Pancreas (tissue), 10 donors: ENCODE data around the gene RAD23A. TPM values are rescaled to one million over a fixed set of nuclear protein-coding genes. Genes with fewer than 3 reads are reported as not detected.

Experiments used
- ATAC-seq, 4 donors: fragments of 200-7000 bp; cut with Tn5 transposase; one replicate each; pipeline versions ENCODE4 v1.8.0 to v1.9.1; 2020; ENCODE audit warnings: mild to moderate bottlenecking in 4 of 4, moderate library complexity in 4 of 4
- DNase-seq, 6 donors: peaks; one replicate each; pipeline ENCODE4 v3.0.0-alpha.2; 2020
- FAIRE-seq: peaks from 2 replicates; lab custom pipeline; 2012; peaks lifted over from hg19 to GRCh38; lab: Jason Lieb, UNC
- H3K27ac ChIP-seq, 4 donors: fragments of 200-600 bp; sonication (generic); 1 replicate in 3 of 4; 2 replicates in 1 of 4; pipeline versions ENCODE4 v1.5.0 to v1.8.0; 2020
- H3K27me3 ChIP-seq, 4 donors: fragments of 200-600 bp; one replicate each; pipeline ENCODE4 v1.8.0; 2021
- H3K36me3 ChIP-seq, 3 donors: fragments of 200-600 bp; sonication (generic) in 1 of 3; one replicate each; pipeline versions ENCODE4 v1.5.0 to v1.8.0; 2020 to 2021
- H3K4me1 ChIP-seq, 3 donors: fragments of 200-600 bp; one replicate each; pipeline ENCODE4 v1.8.0; 2021
- H3K4me3 ChIP-seq, 4 donors: fragments of 200-600 bp; sonication (generic) in 2 of 4; one replicate each; pipeline versions ENCODE4 v1.5.0 to v1.8.0; 2020 to 2021
- H3K9me3 ChIP-seq, 4 donors: fragments of 200-600 bp; one replicate each; pipeline ENCODE4 v1.8.0; 2021
- WGBS, 2 donors: extraction: QIAGEN DNeasy Blood & Tissue Kit; methylation state at CpG; one replicate each; pipeline ENCODE4 v1.1.7; 2013; 5-methylcytosine and 5-hydroxymethylcytosine counted together
- intact Hi-C, 3 donors: fragments of 100-400 bp; cut with DNase I; formaldehyde crosslinking; loops; one replicate each; pipeline versions ENCODE4 v1.11.1 to v1.14.2; 2022
- polyA plus RNA-seq, 2 donors: library from polyadenylated mRNA; stranded (reverse); fragments of 200-250 nt; gene quantifications; one replicate each; pipeline ENCODE4 v1.2.3, GENCODE V29; 2013
- total RNA-seq, 6 donors: library from RNA; stranded (reverse); fragmentation: NEBNext Ultra II Directional in 4 of 6; extraction: Animal tissue kit (Norgen Biotek cat#: 25700) in 4 of 6; gene quantifications; one replicate each; pipeline versions ENCODE4 v1.2.1 to v1.2.4, GENCODE V29; 2021 to 2023
- TF ChIP-seq, protein P1 (sequence below), 4 donors: fragments of 200-600 bp; sonication (generic) in 3 of 4; IDR thresholded peaks; one replicate each; pipeline versions ENCODE4 v1.5.0 to v1.8.0; 2021; ENCODE audit warnings: antibody characterized with exemption in 4 of 4
- donor health status: healthy with polysubstance abuse.
- donor health status: DM: no; HTN: no; CAD: no; lungs with moderate emphysema.
- donor health status: DM: no; HTN: no; CAD: no.
- donor health status: control.
- donor health status: control.
- donor health status: Bipolar disorder and iron deficiency.
- donor health status: DM: yes; HTN: yes; CAD: no.
- donor health status: DM: no; HTN: no; CAD: no.
- donor health status: DM: no; HTN: no; CAD: no.
- donor health status: DM: yes; HTN: yes; CAD: no.

RAD23A gene
- total and polyA plus RNA-seq, 8 donors = 35.0 to 99.1 (median 46.8) TPM

DNA sequence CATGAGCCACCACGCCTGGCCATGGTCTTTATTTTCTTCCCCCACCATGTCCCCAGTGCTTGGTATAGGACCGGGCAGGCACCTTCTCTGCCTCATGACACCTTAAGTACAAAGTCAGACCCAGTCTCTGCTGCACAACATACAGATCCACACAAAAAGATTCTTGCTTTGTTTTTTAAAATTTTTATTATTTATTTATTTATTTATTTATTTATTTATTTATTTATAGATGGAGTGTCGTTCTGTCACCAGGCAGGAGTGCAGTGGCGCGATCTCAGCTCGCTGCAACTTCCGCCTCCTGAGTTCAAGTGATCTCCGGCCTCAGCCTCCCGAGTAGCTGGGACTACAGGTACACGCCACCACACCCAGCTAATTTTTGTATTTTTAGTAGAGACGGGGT is 47.1 kb downstream of the RAD23A start:
- Histone ChIP-seq H3K27me3 (no peaks in the 10 kb centered on the region), H3K36me3 (no peaks in the 10 kb centered on the region), H3K4me1 (peaks cover 0 to 5% (median 0%) of the 10 kb centered on the region in 3 donors), H3K9me3 (no peaks in the 10 kb centered on the region), H3K4me3 (no peak overlapping the region), H3K27ac (no peak overlapping the region)
- no peak for DNase-seq
- intact Hi-C loops = no loop called here
- no peak for ATAC-seq
- 89 to 93% methylated on average over 11 of the region's 11 CpGs for WGBS, 2 donors
- TF ChIP-seq, protein P1, sequence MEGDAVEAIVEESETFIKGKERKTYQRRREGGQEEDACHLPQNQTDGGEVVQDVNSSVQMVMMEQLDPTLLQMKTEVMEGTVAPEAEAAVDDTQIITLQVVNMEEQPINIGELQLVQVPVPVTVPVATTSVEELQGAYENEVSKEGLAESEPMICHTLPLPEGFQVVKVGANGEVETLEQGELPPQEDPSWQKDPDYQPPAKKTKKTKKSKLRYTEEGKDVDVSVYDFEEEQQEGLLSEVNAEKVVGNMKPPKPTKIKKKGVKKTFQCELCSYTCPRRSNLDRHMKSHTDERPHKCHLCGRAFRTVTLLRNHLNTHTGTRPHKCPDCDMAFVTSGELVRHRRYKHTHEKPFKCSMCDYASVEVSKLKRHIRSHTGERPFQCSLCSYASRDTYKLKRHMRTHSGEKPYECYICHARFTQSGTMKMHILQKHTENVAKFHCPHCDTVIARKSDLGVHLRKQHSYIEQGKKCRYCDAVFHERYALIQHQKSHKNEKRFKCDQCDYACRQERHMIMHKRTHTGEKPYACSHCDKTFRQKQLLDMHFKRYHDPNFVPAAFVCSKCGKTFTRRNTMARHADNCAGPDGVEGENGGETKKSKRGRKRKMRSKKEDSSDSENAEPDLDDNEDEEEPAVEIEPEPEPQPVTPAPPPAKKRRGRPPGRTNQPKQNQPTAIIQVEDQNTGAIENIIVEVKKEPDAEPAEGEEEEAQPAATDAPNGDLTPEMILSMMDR (IDR thresholded peaks at IDR 0.05) = no peak
- FAIRE-seq = no peak

DNA sequence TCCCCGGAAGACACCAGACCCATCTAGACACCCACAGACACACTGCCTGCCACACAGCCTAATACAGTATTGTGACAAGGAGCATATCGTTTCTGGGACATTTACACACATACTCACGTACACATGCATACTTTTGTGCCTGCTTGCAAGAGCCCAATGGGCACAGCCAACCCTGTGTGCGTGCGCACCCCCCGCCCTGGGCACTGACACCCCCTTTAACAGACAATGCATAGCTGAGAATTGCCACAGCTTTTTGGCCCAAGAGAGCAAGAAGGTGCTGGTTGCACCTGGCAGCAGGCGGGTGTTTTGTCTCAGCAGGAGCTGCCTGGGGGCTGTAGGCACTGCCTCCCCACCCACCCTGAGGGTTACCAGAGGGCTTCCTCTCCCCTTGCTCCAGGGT is 47.9 kb downstream of the RAD23A start:
- Histone ChIP-seq H3K9me3 (no peaks in the 10 kb centered on the region), H3K27me3 (no peaks in the 10 kb centered on the region), H3K4me3 (no peak overlapping the region), H3K27ac (no peak overlapping the region), H3K4me1 (peaks cover 0 to 5% (median 0%) of the 10 kb centered on the region in 3 donors), H3K36me3 (no peaks in the 10 kb centered on the region)
- FAIRE-seq = no peak
- 83 to 88% methylated on average over 7 of the region's 7 CpGs for WGBS, 2 donors
- peak in 1 of 6 donors; percentile 11 for DNase-seq
- intact Hi-C loops = no loop called here
- TF ChIP-seq, protein P1 (IDR thresholded peaks at IDR 0.05) = no peak
- ATAC-seq = no peak

GRCh38 chr19:12994701-12995595 is 49.3 kb downstream of the RAD23A start, which contains the start of gene NFIX:
TSS of gene NFIX (plus strand) at chr19:12995475. CDS start at chr19:12995838, 363 bp downstream.
- Histone ChIP-seq H3K9me3 (no peaks in the 10 kb centered on the region), H3K27ac (peak within 1 kb of the TSS; percentile 32 to 68 (median 62)), H3K4me1 (peaks cover 0 to 5% (median 0%) of the 10 kb centered on the region in 3 donors), H3K27me3 (no peaks in the 10 kb centered on the region), H3K36me3 (no peaks in the 10 kb centered on the region), H3K4me3 (peak within 1 kb of the TSS; percentile 57 to 72 (median 66))
- WGBS, 2 donors = 8 to 20% methylated on average over 33 to 78 of the region's 84 CpGs
- ATAC-seq = peak; percentile 58 to 70 (median 64)
- DNase-seq = peak; percentile 53 to 86 (median 72)
- no peak for FAIRE-seq
- intact Hi-C loops = no loop called here
- TF ChIP-seq, protein P1 (IDR thresholded peaks at IDR 0.05) = no peak

DNA sequence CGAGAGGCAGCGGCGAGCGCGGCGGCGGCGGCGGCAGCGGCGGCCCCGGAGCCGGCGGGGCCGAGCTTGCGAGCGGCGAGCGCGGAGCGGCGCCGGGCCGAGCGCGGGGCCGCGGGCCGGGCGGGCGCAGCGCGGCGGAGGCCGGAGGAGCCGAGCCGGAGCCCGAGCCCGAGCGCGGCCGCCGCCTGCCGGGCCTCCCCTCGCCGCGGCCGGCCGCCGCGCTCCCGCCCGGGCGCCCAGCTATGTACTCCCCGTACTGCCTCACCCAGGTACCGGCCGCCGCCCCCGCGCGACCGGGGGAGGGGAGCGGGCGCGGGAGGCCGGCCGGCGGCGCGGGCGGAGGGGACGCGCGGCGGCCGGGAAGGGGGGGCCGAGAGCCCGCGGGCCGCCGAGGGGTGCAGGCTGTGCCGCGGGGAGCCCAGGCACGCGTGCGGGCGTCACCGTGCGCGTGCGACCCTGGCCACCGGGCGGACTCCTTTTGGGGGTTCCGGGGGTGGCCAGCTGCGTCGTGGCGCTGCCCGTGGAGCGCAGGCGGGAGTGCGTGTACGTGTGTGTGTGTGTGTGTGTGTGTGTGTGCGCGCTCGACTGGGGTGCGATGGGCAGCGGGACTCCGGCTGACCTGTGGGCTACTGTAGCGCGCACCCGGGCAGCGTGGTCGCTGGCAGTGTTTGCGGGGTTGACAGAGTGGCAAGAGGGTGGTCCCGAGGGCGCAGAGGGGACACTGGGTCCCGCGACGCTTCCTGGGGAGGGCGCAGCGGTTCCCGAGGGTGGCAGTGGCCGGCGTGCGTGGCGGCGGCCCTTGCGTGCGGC is 50.1 kb downstream of the RAD23A start:
- TF ChIP-seq, protein P1 (IDR thresholded peaks at IDR 0.05) = no peak
- FAIRE-seq (no peak), ATAC-seq (peak; percentile 43 to 59 (median 50)), DNase-seq (peak in 5 of 6 donors; percentile 38 to 83 (median 60))
- WGBS, 2 donors = 0% methylated on average over 50 to 129 of the region's 129 CpGs
- Histone ChIP-seq H3K36me3 (no peaks in the 10 kb centered on the region), H3K27me3 (no peaks in the 10 kb centered on the region), H3K4me1 (peaks cover 0 to 5% (median 0%) of the 10 kb centered on the region in 3 donors), H3K4me3 (peak overlapping the region; percentile 57 to 72 (median 66)), H3K27ac (peak overlapping the region; percentile 32 to 68 (median 62)), H3K9me3 (no peaks in the 10 kb centered on the region)
- intact Hi-C loops = no loop called here
